ENCODE results near the gene SLC14A1.
"Not testable (repeated sequence)": the region's sequence is repeated elsewhere in the genome, so short reads cannot be mapped to it uniquely, and the experiment has no call there.

The SLC14A1 gene

DNA sequence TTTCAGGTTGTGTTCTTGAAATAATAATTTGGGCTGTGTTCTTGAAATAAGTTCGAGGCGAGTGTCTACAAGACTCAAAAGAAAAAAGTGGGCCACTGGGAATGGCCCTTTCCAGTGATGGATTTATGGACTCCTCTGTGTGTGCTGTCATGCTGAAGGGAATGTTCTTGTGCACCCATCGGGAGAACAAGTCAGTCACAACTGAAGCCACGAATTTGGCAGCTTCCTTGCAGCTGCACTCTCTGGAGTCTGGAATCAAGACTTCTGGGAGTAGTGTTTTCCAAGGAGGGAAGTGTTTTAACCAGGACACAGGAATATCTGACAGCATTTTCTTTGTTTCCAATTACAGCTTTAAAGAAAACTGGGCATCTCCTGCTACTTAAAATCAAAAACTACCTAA lies 620 bp downstream of the SLC14A1 start:
- DNase-seq = no peak

DNA sequence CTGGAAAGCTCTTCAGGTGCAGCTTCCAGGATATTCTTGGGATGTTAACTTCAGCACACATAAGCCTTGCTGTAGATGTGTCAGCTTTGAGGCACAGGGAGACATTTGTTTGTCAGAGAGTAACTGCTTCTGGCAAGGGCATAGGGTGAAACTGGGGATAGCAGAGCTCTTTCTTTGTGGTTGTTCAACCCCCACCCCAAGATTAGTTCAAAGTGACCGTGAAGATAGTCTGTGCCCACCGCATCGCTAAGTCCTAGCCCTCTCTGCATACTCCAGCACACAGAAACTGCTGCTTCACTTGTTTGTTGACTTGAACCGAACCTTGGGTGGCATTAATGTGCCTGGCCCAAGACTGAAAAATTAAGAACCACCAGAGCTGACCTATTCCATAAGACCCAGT lies 1.4 kb downstream of the SLC14A1 start:
- DNase-seq = no peak

DNA sequence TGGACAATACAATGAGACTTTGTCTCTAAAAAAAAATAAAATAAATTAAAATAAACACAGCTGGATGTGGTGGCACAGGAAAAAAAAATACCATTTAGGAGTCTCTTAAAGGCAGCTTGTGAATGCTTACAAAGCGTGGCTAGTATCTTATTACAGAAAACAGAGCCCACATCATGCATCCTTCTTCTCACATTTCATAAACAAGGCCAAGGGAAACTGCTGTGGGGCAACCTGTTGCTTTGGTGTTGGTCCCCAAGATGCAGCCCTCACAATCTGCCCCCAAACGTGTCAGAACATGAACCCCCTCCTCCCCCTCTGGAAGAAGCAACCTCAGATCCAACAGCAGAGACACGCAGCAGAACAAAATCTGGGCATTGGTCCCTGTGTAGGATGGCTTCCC lies 2.6 kb downstream of the SLC14A1 start:
- DNase-seq = no peak

DNA sequence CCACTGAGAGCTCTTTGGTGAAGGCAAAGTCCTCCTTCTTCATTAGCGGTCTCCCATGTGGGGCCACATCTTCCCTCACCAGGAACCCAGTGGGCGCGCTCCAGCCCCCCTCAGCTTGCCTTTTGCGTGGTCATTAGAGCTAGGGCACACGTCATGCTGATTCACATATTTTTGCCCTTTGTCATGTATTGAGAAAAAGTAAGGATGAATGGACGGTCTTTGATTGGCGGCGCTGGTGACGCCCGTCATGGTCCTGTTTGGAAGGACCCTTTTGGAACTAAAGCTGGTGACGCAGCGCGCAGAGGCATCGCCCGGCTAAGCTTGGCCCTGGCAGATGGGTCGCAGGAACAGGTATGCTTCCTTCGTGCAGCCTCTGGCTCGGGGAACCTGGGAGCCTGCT lies 3.1 kb downstream of the SLC14A1 start:
- DNase-seq = no peak

DNA sequence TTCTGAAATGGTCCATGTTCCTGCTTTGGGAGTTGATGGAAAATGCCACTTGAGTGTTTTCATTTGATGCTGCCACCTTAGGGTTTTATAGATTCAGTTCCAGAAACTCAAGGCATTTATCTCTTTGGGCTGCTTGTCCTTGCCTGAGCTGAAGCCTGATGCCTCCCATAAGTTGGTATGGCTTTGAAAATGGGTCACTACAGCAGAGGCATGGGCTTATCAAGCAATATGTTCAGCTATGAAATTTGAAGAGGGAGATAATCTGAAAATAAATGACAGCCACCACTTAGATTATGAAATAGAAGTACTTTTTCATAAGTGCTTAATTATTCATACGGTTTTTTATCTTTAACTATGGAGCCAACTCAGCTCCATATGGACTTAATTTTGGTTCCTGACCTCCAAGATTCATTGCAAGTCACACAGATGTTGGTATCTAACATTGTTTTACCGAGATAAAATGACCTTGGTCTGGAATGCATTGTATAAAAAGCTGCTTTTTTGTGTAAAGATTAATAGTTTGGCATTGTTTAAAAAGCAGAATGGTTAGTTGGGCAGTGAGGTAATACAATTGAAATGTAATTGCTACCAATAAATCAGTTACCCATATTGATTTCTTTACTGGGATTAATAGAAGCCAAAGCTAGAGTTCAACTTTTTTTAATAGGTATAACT lies 4.5 kb downstream of the SLC14A1 start:
- no peak for DNase-seq

DNA sequence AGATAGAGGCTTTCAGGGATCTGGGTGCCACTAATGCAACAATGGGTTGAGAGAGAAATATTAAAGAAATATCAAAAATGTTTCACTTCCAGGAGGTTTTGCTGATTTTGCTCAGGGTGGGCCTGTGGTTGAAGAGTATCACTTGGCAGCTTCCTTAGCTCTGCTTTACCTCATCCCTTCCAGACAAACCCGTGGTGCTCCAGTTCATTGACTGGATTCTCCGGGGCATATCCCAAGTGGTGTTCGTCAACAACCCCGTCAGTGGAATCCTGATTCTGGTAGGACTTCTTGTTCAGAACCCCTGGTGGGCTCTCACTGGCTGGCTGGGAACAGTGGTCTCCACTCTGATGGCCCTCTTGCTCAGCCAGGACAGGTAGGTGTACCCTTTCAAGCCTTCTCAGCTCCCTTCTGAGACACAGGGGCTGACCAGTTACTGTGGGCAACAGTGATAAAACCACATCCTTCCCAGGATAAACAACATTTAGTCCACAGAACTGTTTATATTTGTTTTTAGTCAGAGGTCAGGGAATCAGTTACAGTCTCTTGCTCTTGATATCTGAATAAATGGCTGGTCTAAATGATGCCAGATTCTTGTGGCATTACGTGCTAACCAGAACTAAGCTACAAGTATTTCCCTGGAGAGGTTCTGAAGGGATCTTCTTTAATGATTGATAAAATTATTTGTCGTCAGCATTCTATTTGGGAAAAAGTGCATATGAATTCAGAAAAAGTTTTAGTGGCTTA lies 7.0 kb downstream of the SLC14A1 start:
- no peak for DNase-seq

DNA sequence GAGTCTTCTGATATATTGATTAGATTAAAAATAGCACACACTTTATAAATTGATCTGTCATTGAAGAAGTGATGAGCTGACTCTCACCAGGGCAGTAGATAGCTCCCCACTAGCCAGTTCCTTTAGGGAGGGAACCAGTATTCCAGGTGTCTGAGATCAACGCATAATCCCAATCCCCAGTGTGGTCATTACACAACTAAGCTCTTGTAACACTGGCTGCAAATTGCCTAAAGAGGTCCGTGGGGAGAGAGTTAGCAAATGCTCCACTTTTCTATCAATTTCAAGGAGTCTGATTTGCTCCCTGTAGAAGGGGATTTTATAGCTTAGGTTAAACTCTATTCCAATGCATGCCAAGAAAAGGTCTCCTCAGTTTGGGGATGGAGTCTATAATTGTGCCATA lies 7.7 kb downstream of the SLC14A1 start:
- no peak for DNase-seq

DNA sequence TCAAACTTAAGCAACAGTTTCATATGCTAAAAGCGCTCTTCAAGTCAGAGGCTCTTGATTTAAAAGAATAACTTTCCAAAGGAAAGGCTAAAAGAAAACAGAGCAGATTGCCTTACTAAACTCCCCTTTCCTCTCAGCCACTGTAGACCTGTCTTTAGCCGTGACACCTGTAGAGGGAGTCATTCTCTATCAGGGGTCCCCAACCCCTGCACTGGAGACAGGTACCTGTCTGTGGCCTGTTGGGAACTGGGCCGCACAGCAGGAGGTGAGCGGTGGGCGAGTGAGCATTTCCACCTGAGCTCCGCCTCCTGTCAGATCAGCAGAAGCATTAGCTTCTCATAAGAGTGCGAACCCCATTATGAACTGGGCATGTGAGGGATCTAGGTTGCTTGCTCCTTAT lies 9.6 kb downstream of the SLC14A1 start:
- DNase-seq = no peak

DNA sequence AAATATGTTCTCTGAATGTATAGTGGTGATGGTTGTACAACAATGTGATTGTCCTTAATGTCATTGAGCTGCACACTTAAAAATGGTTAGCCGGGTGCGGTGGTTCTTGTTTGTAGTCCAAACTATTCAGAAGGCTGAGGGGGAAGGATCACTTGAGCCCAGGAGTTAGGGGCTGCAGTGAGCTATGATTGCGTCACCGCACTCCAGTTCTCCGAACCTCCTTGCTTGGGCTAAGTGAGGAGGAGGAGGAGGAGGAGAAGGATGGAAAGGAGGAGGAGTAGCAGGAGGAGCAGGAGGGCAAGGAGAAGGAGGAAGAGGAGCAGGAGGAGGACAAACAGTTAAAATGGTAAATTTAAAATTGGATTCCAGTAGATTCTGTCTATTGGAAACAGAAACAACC lies 10.5 kb downstream of the SLC14A1 start:
- no peak for DNase-seq

DNA sequence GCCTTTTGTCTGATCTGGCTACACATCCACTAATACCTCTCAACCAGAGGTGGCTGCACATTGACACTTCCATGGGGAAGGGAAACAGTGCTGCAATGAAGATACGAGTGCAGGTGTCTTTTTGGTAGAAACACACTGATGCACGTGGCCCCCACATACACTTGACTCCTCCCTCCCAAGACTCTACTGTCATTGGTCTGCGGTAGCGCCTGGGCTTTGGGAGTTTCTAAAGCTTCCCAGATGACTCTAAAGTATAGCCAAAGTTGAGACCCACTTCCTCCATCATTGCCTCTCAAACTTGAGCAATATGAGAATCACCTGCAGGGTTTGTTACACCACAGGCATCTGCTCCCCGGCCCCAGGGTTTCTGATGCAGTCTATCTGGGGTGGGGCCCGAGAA lies 11.0 kb downstream of the SLC14A1 start:
- no peak for DNase-seq

DNA sequence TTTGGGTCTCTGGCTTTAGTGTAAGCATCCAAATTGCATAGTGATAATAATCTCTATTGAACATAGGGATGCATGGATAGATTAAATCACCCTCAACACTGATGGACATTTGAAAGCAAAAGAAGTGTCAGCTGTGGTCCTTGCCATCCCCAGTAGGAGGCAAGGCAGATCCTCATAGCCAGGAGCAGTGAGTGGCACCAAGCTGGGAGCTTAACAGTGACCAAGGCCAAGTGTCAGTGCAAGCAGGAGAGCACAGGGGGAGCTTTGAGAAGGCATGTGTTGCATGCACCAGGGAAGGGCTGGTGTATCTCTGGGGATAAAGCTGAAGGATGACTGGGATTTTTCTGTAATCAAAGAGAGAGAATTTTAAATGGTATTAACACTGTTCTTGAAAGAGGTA lies 14.7 kb downstream of the SLC14A1 start:
- no peak for DNase-seq

DNA sequence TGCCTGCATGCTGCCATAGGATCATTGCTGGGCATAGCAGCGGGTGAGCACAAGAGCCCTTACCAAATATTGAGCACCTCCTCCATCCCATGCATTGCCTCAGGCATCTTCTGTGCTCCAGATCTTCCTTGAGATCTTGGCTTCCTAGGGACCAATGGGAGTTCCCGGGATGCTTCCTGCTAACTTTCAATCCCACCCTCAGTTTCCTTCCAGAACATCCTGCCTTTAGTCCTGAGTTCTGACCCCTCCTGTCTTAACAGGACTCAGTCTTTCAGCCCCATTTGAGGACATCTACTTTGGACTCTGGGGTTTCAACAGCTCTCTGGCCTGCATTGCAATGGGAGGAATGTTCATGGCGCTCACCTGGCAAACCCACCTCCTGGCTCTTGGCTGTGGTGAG lies 15.3 kb downstream of the SLC14A1 start:
- DNase-seq = no peak

DNA sequence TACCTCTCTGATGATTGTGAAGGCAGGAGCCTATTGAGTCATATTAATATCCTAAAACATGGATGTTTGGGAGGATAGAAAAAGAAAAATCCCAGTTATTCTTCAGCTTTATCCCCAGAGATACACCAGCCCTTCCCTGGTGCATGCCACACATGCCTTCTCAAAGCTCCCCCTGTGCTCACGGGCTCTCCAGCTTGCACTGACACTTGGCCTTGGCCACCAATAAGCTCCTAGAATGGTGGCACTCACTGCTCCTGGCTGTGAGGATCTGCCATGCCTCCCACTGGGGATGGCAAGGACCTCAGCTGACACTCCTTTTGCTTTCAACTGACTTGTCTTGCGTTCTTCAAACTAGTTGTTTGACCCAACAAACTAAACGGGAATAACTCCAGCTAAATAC lies 15.9 kb downstream of the SLC14A1 start:
- DNase-seq = no peak

DNA sequence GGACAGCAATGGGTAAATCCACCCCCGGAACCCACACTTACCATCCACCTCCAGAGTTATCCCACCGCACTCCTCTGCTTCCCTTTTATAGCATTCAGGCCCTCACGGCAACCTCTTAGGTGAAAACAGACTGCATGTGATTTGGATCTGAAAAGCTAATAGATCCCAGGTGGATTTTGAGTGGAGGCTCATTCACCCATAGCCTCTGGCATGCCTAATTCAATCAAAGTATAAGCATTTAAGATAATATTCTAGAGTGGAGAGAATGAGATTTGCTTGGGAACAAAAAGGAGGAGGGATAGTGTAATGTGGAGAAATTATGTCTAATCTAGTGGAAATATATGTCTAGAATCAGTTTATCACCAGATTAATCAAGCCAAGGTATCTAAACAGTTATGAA lies 17.1 kb downstream of the SLC14A1 start:
- no peak for DNase-seq

DNA sequence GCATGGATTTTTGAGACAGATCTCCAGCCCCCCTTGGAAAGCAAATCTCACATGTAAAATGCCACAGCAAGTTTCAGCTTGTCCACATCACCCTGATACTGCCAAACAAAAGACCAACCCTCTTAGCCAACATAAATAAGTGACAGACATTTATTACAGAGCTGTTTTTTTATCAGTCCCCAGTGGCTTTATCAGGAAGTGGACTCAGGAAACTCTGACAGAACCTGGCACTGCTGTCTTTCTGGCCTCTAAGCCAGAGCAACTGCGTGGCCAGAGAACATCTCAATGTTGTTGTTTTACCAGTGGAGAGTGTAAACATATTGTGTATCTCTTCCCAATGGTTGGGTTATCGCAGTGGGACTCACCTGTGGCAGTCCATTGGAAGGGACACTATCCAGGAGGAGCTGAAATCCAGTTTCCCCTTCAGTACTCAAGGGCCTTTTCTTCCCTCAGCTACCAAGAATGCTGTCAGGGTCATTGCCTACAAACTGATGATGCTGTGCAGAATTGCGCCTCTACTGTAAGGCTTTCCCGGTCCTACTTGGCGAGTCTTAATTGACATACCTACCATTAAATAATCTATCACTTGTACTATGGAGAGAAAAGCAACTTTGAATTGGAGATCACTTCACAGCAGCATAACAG lies 22.0 kb downstream of the SLC14A1 start:
- DNase-seq = no peak

DNA sequence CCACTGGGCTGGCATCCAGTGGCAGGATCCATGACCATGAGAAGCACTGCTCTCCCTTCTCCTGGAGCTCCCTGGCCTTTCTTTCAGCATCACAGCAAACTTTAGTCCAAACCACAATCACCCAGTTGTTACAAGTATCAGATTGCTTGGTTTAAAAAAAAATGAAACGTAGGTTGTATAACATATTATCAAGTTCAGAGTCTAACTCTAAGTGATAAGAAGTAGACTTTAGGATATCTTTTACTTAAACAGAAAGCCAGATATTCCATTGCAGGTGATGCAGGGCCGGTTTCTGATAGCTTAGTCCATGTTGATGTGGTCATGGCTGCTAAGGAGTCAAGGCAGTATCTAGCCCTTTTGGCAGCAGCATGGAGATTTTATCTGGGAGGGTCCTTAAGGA lies 24.5 kb downstream of the SLC14A1 start:
- DNase-seq = no peak

DNA sequence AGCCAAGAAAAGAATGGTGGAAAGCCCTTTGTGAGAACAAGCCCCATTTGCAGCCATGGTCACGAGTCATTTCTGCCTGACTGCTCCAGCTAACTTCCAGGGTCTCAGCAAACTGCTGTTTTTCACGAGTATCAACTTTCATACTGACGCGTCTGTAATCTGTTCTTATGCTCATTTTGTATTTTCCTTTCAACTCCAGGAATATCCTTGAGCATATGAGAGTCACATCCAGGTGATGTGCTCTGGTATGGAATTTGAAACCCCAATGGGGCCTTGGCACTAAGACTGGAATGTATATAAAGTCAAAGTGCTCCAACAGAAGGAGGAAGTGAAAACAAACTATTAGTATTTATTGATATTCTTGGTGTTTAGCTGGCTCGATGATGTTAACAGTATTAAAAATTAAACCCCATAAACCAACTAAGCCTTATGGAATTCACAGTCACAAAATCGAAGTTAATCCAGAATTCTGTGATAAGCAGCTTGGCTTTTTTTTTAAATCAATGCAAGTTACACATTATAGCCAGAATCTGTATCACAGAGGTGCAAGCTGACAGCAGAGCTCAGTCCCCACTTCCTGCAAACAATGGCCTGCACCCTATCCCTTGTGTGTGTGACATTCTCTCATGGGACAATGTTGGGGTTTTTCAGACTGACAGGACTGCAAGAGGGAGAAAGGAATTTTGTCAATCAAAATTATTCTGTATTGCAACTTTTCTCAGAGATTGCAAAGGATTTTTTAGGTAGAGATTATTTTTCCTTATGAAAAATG lies 26.1 kb downstream of the SLC14A1 start:
- DNase-seq = no peak

DNA sequence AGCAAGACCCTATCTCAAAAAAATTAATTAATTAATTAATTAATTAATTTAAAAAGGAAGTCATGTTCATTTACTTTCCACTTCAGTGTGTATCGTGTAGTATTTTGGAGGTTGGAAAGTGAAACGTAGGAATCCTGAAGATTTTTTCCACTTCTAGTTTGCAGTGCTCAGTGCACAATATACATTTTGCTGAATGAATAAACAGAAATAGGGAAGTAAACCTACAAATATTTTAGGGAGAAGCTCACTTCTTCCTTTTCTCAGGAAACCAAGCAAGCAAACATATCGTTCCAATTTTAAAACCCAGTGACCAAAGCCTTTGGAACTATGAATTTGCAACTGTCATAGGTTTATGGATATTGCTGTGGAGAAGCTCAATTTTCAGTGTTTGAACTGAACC lies 27.8 kb downstream of the SLC14A1 start:
- DNase-seq = no peak

DNA sequence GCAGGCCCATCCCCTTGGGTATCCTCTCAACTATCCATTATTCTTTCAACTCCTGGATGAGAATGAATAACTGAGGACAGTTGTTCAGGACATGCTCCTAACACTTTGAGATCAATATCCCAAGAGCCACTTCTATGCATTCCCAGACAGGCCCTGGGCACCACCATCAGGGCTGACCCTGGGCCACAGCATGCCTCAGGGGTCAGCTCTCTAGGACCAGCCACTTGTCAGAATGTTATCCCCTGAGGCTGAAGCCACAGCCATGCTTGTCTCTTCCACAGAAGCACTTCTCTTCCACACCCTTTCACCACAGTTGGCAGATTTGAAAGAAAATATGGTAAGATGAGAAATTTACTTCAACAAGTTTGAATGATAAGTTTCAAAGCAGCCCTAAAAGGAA lies 28.7 kb downstream of the SLC14A1 start:
- DNase-seq = no peak

DNA sequence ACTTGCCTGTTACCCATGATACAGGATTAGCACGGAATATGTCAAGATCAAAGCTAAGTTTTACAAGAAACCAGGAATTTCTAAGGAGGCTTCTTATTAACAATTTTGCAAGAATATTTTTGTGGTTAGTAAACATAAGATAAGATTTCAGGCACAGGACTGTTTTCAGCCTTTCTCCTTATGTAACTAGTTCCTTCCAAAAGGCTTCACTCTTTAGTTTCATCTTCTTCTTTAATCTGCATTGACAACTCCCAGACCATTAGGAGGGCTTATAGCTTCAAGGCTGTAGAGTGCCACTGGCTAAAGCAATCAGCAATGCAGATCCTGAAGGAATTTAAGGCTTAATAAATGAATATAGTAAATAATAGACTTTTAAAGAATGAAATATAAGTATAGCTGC lies 29.3 kb downstream of the SLC14A1 start:
- no peak for DNase-seq

DNA sequence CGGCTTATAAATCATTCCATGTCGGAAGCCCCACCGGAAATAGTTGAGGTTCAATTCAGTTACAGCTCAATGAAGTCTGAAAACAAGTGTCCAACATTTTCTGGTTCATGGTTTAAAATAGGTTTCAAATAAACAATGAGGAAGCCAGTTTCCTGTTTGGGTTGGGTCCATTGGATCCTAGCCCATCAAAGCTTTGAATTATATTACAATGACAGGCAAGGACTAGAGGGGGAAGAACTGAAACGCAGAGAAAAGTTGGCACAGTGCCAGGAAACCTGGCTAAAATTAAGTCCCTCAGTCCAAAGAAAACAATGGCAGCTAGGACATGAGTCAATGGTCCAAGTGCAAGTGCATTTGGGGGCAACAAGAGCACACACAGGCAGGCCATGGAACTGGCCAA lies 32.0 kb downstream of the SLC14A1 start:
- DNase-seq = no peak

DNA sequence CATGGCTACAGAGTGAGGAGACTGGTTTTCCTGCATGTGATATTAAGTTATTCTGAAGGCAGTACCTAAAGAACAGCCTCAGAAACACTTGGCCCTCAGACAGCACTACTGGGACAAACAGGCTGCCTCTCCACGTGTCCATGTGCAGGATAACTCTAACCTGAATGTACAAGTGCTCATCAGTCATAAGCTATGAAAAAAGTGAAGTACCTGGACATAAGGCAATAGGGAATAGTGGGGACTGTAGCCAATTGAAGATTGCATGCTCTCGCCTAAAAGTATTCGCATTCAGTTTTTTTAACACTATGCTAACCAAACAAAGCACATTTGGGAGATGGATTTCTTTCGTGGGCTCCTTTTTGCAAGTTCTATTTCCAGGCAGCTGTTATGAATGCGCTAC lies 33.0 kb downstream of the SLC14A1 start:
- DNase-seq = no peak

DNA sequence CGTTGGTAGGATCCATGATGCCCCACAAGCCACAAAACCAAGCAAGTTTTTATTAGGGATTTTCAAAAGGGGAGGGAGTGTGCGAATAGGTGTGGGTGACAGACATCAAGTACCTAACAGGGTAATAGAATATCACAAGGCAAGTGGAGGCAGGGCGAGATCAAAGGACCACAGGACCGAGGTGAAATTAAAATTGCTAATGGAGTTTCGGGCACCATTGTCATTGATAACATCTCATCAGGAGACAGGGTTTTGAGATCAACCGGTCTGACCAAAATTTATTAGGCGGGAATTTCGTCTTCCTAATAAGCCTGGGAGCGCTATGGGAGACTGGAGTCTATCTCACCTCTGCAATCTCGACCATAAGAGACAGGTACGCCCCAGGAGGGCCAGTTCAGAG lies 33.7 kb downstream of the SLC14A1 start:
- DNase-seq = not testable (repeated sequence)
